Left renal pelvis (tissue), 4 donors: ENCODE data around the gene TGIF1. TPM values are rescaled to one million over a fixed set of nuclear protein-coding genes. Genes with fewer than 3 reads are reported as not detected.
A peak's percentile ranks its signal among the peaks of the same experiment; 100 is the strongest.

Experiments used
- DNase-seq, 4 donors: peaks; one replicate each; pipeline ENCODE4 v3.0.0-alpha.2; 2013; ENCODE audit warnings: low read depth in 4 of 4, low spot score in 3 of 4
- polyA plus RNA-seq, 4 donors: library from polyadenylated mRNA; unstranded; fragments of 120-200 nt; gene quantifications; one replicate each; pipeline ENCODE4 v1.2.1, GENCODE V29; 2013; ENCODE audit not compliant: insufficient read length in 4 of 4

TGIF1 gene
- polyA plus RNA-seq, 4 donors, result 68.6 to 97.4 (median 84.8) TPM

GRCh38 chr18:3427944-3428343, 22.0 kb upstream of the TGIF1 start:
- DNase-seq, result no peak

- DNase-seq, result no peak
Observed at GRCh38 chr18:3429121-3429520, 20.9 kb upstream of the TGIF1 start.

- DNase-seq, result no peak
Observed at GRCh38 chr18:3434685-3435084, 15.3 kb upstream of the TGIF1 start.

GRCh38 chr18:3440341-3440740, 9.6 kb upstream of the TGIF1 start:
- no peak for DNase-seq

DNA sequence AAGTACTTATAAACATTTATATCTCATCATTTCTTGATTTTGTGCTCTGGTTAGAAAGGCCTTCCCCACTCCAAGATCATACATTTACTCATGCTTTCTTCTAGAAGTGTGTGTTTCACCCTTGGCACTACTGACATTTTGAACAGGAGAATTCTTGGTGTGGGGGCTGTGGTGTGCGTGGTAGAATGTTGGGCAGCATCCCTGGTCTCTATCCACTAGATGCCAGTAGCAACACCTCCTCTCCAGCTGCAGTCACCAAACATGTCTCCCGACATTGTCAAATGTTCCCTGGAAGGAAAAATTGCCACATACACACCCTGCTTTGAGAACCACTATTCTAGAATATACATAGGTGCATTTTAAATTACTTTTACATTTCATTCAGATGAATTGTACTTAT, 8.7 kb upstream of the TGIF1 start:
- no peak for DNase-seq

- no peak for DNase-seq
Observed at GRCh38 chr18:3442919-3443318, 7.1 kb upstream of the TGIF1 start.

DNA sequence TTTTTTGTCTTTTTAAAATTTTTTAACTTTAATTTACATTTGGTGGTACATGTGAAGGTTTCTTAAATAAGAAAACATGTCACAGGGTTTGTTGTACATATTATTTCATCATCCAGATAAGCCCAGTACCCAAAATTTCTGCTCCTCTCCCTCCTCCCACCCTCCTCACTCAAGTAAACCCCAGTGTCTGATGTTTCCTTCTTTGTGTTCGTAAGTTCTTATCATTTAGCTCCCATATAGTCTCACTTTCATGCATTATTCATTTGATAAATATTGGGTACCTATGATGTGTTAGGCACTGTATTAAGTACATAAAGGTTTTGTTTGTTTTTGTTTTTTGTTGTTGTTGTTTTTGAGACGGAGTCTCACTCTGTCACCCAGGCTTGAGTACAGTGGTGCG, 5.7 kb upstream of the TGIF1 start:
- DNase-seq, result no peak

GRCh38 chr18:3444954-3445353, 5.0 kb upstream of the TGIF1 start:
- DNase-seq, result no peak

GRCh38 chr18:3447068-3447894, 2.7 kb upstream of the TGIF1 start:
- DNase-seq, result peak in 1 of 4 donors; percentile 75

DNA sequence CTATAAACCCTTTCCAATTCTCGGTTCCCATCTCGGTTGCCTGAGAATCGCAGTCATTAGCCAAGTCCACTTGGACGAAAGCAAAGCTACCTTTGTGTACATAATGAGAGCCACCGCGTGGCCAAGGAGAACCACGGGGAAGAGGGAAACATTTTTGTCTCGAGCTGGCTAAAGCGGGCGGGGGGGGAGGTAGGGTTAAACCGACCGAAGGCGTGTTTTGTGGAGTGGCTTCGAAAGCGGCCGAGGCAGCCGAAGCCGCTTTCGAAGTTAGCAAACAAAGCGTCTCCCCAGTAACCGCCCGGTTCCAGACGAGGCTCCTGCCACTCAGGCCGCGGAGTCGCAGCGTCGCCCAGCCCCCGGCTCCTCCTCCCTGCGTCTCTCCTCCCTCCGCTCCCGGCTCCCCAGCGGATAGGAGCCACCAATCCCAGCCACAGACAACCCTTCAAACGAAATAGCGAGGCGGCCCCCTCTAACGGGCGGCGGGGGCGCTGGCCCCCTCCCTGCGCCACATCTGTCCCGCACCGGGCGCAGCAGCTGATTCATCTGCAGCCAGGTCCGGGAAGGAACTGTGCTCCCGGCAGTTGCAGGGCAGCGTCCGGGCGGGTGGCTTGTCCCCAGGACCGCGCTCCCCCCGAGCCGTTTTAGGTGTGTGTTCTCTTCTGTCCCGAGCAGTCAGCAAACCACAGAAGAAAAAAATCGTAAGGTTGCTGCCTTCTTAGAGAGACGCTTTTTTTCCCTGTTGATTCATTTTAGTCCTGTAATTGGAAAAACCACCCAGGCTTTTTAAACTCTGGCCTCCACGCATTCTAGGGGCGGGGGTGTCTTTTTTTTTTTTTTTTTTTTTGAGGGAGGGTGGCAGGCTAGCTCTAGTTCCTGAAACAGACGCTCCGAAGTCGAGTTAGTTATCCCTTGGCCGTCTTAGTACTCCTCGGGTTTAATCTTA, 1.8 kb upstream of the TGIF1 start:
- DNase-seq, result peak; percentile 86 to 94 (median 90)

DNA sequence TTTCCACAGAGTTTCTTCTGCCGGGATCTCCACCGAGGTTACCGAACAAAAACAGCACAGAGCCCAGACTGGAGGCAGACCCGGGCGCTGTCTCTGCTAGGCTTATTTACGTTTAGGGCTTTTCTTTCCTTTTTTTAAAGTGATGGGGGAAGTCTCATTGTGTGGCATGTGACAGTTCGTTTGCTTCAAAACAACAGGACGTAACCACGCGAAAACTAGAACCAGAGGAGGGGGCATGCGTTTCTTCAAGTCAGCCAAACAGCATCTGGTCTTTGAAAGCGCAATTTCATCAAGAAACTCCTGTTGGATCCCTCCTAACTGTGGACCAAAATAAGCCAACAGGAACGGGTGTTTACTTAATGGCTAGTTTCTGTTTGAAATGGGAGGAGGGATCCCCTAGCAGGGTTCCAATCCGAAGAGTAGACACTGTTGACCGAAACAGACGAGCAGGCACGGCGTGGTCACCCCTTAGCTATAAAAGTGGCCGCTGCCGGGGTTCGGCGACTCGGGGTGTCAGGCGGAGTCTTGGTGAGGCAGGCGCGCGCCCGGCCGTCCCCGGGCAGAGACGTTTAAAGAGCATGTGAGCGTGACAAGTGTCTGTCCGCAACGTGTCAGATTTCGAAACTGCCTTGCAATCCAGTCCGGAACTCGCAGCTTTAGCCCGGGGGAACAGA, 997 bp upstream of the TGIF1 start:
- DNase-seq, result no peak

DNA sequence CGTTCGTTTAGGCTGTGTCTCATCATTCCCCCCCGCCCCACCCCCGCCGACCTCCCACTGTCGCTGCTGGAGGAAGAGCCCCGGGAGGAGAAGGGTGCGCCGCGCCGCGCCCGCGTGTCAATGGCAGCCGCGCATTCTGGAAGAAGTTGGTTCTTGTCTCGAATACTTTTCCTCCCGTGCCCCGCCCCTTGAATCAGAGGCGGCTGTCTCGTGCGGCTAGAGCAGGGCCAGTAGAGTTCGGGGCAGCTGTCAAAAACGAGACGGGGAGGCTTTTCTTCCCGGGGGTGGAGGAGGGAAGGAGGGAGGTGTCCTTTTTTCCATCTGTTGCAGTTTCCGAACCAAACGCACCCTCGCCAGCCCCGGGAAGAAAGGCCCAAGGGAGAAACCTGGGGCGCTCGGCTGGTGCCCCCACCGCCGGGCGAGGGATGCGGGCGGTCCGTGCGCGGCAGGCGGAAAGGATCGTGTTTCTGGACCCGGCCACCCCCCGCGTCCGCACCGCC, 410 bp upstream of the TGIF1 start:
- no peak for DNase-seq

GRCh38 chr18:3450799-3451182, 819 bp downstream of the TGIF1 start:
- DNase-seq, result no peak

GRCh38 chr18:3451183-3451988, 1.4 kb downstream of the TGIF1 start:
- peak; percentile 89 to 91 (median 90) for DNase-seq

GRCh38 chr18:3451989-3452749, 2.2 kb downstream of the TGIF1 start:
- no peak for DNase-seq

GRCh38 chr18:3452750-3453539, 3.0 kb downstream of the TGIF1 start:
- DNase-seq, result no peak

GRCh38 chr18:3453540-3454364, 3.8 kb downstream of the TGIF1 start:
- peak in 1 of 4 donors; percentile 70 for DNase-seq
